Liver (tissue), 3 donors: ENCODE results near the gene POLDIP3.
"Not testable (repeated sequence)": the region's sequence is repeated elsewhere in the genome, so short reads cannot be mapped to it uniquely, and the experiment has no call there.

Experiments used
- CTCF ChIP-seq: fragments of 150-350 bp; IDR thresholded peaks from 2 replicates; pipeline ENCODE4 v1.5.1; 2017; ENCODE audit warnings: improper control_type of control experiment, low read depth, low read length; ENCODE audit not compliant: missing input control
- FOXA1 ChIP-seq: IDR thresholded peaks from 2 replicates; pipeline ENCODE4 v1.6.1; 2016; ENCODE audit warnings: antibody characterized with exemption
- GABPA ChIP-seq, 2 donors: IDR thresholded peaks in 1 of 2; conservative IDR thresholded peaks in 1 of 2; 2 replicates each; pipeline ENCODE4 v1.6.1; 2016; ENCODE audit warnings: antibody characterized with exemption in 2 of 2, mild to moderate bottlenecking in 1 of 2, moderate library complexity in 1 of 2
- JUND ChIP-seq, 2 donors: IDR thresholded peaks; 2 replicates each; pipeline ENCODE4 v1.6.1; 2016; ENCODE audit warnings: antibody characterized with exemption in 2 of 2
- MAX ChIP-seq: IDR thresholded peaks from 2 replicates; pipeline ENCODE4 v1.6.1; 2016; ENCODE audit warnings: antibody characterized with exemption
- RAD21 ChIP-seq, 2 donors: IDR thresholded peaks; 2 replicates each; pipeline ENCODE4 v1.6.1; 2016; ENCODE audit warnings: antibody characterized with exemption in 2 of 2, mild to moderate bottlenecking in 2 of 2
- REST ChIP-seq: IDR thresholded peaks from 2 replicates; pipeline ENCODE4 v1.6.1; 2016; ENCODE audit warnings: antibody characterized with exemption, mild to moderate bottlenecking
- SP1 ChIP-seq: IDR thresholded peaks from 2 replicates; pipeline ENCODE4 v1.6.1; 2018; ENCODE audit warnings: antibody characterized with exemption, mild to moderate bottlenecking
- YY1 ChIP-seq: IDR thresholded peaks from 2 replicates; pipeline ENCODE4 v1.6.1; 2016; ENCODE audit warnings: antibody characterized with exemption, mild to moderate bottlenecking
- ZBTB33 ChIP-seq: IDR thresholded peaks from 2 replicates; pipeline ENCODE4 v1.6.1; 2016; ENCODE audit warnings: antibody characterized with exemption
- donor health status: healthy.
- donor health status: healthy.

GRCh38 chr22:42574046-42574445 lies 40.6 kb downstream of the POLDIP3 start:
- TF ChIP-seq CTCF; MAX; RAD21 (IDR thresholded peaks at IDR 0.05); REST; JUND (IDR thresholded peaks at IDR 0.05); GABPA (IDR thresholded peaks at IDR 0.05 in 1 of 2, conservative IDR thresholded peaks at IDR 0.05 in 1 of 2); ZBTB33; FOXA1; SP1; YY1: not testable (repeated sequence)
